ENCODE data around the gene PIK3CD.
"Not testable (repeated sequence)": the region's sequence is repeated elsewhere in the genome, so short reads cannot be mapped to it uniquely, and the experiment has no call there.

PIK3CD gene

DNA sequence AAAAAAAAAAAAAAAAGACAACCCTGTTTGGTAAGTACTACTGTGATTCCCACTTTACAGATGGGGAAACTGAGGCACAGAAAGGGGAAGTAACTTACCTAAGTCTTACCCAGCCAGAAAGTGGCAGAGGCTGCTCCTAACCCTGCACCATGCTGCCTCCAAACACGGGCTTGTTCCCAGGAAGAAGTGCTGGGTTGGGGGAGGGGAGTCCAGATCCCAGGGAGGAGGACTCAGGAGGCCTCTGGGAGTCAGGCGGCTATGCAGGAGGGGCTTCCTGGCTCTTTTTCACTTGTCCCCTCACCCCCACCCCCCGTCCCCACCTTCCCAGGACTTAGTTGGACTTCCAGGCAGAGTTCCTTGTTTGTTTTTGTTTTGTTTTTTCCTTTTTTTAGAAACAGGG lies 23.9 kb downstream of the PIK3CD start:
- no peak for DNase-seq
- Histone ChIP-seq H3K36me3 (ENCODE audit: control insufficient read depth in 4 of 4, insufficient read depth in 4 of 4, low read length in 3 of 4) (peaks cover 6 to 47% (median 25%) of the 10 kb centered on the region in 4 experiments), H3K9me3 (ENCODE audit: control extremely low read depth in 1 of 5, control insufficient read depth in 4 of 5, insufficient read depth in 2 of 5, low read depth in 1 of 5, low read length in 4 of 5) (no peaks in the 10 kb centered on the region), H3K27me3 (replicated peaks in 2 of 5; ENCODE audit: control insufficient read depth in 4 of 5, insufficient read depth in 5 of 5, low read length in 4 of 5) (no peaks in the 10 kb centered on the region), H3K4me3 (ENCODE audit: control insufficient read depth in 1 of 7, extremely low read depth in 1 of 7, insufficient read depth in 4 of 7, low read depth in 2 of 7, low read length in 6 of 7) (no peak overlapping the region), H3K4me1 (ENCODE audit: control extremely low read depth in 1 of 4, control insufficient read depth in 4 of 4, insufficient read depth in 4 of 4, low read length in 3 of 4) (peaks cover 0 to 11% (median 8%) of the 10 kb centered on the region in 4 experiments), H3K27ac (ENCODE audit: insufficient read depth in 1 of 2, low read depth in 1 of 2, low read length in 2 of 2, poor library complexity in 1 of 2, severe bottlenecking in 2 of 2) (no peak overlapping the region)
- CTCF ChIA-PET: interaction anchor here (2.0 kb wide), 1 partner anchor 48 kb away, joined by 6 read pairs; no protein-coding TSS in a partner anchor
- POLR2A ChIA-PET: no interaction called here
- 100% methylated on average over 1 of the region's 3 CpGs for WGBS (ENCODE audit: insufficient coverage)

DNA sequence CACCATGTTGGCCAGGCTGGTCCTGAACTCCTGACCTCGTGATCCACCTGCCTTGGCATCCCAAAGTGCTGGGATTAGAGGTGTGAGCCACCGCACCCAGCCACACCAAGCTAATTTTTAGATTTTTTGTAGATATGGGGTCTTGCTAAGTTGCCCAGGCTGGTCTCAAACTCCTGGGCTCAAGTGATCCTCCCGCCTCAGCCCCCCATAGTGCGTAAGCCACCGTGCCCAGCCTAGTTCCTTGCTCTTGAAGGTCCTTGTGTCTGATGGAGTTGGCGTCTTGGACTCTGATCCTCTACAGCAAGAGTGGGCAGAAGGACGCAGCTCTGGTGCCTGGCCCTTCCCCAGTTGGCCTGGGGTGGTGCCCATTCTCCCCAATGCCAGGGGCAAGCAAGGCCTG lies 24.6 kb downstream of the PIK3CD start:
- CTCF ChIA-PET: interaction anchor here (1.0 to 2.0 kb wide), 3 partner anchors 23 to 48 kb away, joined by 3 to 6 read pairs (median 6); no protein-coding TSS in a partner anchor
- DNase-seq; H3K27me3 ChIP-seq (replicated peaks in 2 of 5; ENCODE audit: control insufficient read depth in 4 of 5, insufficient read depth in 5 of 5, low read length in 4 of 5); H3K27ac ChIP-seq (ENCODE audit: insufficient read depth in 1 of 2, low read depth in 1 of 2, low read length in 2 of 2, poor library complexity in 1 of 2, severe bottlenecking in 2 of 2); H3K9me3 ChIP-seq (ENCODE audit: control extremely low read depth in 1 of 5, control insufficient read depth in 4 of 5, insufficient read depth in 2 of 5, low read depth in 1 of 5, low read length in 4 of 5); POLR2A ChIA-PET; H3K4me3 ChIP-seq (ENCODE audit: control insufficient read depth in 1 of 7, extremely low read depth in 1 of 7, insufficient read depth in 4 of 7, low read depth in 2 of 7, low read length in 6 of 7): not testable (repeated sequence)
- WGBS (ENCODE audit: insufficient coverage): 97% methylated on average over 5 of the region's 7 CpGs
- Histone ChIP-seq H3K4me1 (ENCODE audit: control extremely low read depth in 1 of 4, control insufficient read depth in 4 of 4, insufficient read depth in 4 of 4, low read length in 3 of 4) (peaks cover 0 to 16% (median 11%) of the 10 kb centered on the region in 4 experiments), H3K36me3 (ENCODE audit: control insufficient read depth in 4 of 4, insufficient read depth in 4 of 4, low read length in 3 of 4) (peaks cover 6 to 44% (median 23%) of the 10 kb centered on the region in 4 experiments)

DNA sequence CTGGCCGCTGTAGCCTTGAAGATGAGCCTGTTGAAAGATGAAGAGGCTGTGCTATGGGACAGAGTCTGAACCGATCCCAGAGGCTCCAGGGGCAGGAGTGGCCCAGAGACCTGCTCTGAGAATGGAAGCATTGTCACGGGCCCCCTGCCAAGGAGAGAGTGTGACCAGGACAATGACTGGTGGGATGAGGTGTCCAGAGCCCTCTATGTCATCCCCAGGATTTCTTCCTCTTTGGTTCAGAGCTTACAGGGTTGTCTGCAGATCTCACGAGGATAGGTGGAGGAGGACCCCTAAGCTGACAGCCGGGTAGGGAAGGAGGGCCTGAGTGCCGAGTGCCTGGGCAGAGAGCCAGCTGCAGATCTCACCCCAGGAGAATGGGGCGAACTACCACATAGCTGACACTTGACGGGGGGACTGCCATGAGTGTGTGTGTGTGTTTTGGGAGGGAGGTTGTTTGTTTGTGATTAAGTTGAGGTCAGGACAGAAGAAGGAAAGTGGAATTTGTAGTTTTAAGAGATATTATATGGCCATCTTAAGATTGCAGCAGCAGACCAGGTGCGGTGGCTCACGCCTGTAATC lies 25.4 kb downstream of the PIK3CD start:
- Histone ChIP-seq H3K4me1 (ENCODE audit: control extremely low read depth in 1 of 4, control insufficient read depth in 4 of 4, insufficient read depth in 4 of 4, low read length in 3 of 4) (peaks cover 0 to 16% (median 11%) of the 10 kb centered on the region in 4 experiments), H3K9me3 (ENCODE audit: control extremely low read depth in 1 of 5, control insufficient read depth in 4 of 5, insufficient read depth in 2 of 5, low read depth in 1 of 5, low read length in 4 of 5) (no peaks in the 10 kb centered on the region), H3K27me3 (replicated peaks in 2 of 5; ENCODE audit: control insufficient read depth in 4 of 5, insufficient read depth in 5 of 5, low read length in 4 of 5) (no peaks in the 10 kb centered on the region), H3K27ac (ENCODE audit: insufficient read depth in 1 of 2, low read depth in 1 of 2, low read length in 2 of 2, poor library complexity in 1 of 2, severe bottlenecking in 2 of 2) (no peak overlapping the region), H3K36me3 (ENCODE audit: control insufficient read depth in 4 of 4, insufficient read depth in 4 of 4, low read length in 3 of 4) (peaks cover 2 to 36% (median 18%) of the 10 kb centered on the region in 4 experiments), H3K4me3 (ENCODE audit: control insufficient read depth in 1 of 7, extremely low read depth in 1 of 7, insufficient read depth in 4 of 7, low read depth in 2 of 7, low read length in 6 of 7) (no peak overlapping the region)
- WGBS (ENCODE audit: insufficient coverage): 74% methylated on average over 7 of the region's 10 CpGs
- DNase-seq: peak in 1 of 3 donors; percentile 48
- POLR2A ChIA-PET: interaction anchor here (0.6 kb wide), 1 partner anchor 108 kb away, joined by 3 read pairs; no protein-coding TSS in a partner anchor
- CTCF ChIA-PET: interaction anchor here (1.0 to 2.0 kb wide), 3 partner anchors 24 to 49 kb away, joined by 3 to 6 read pairs (median 6); no protein-coding TSS in a partner anchor

DNA sequence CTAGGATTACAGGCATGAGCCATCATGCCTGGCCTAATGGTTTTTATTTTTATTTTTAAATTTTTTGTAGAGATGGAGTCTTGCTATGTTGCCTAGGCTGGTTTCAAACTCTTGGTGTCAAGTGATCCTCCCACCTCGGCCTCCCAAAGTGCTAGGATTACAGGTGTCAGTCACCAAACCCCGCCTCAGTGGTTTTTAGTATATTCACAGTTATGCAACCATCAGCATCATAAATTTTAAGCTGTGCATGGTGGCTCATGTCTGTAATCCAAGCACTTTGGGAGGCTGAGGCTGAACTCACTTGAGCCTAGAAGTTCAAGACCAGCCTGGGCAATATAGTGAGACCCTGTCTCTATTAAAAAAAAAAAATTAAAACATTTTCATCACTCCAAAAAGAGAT lies 28.6 kb downstream of the PIK3CD start:
- 100% methylated on average over 2 of the region's 2 CpGs for WGBS (ENCODE audit: insufficient coverage)
- Histone ChIP-seq H3K9me3 (ENCODE audit: control extremely low read depth in 1 of 5, control insufficient read depth in 4 of 5, insufficient read depth in 2 of 5, low read depth in 1 of 5, low read length in 4 of 5) (no peaks in the 10 kb centered on the region), H3K27me3 (replicated peaks in 2 of 5; ENCODE audit: control insufficient read depth in 4 of 5, insufficient read depth in 5 of 5, low read length in 4 of 5) (no peaks in the 10 kb centered on the region), H3K27ac (ENCODE audit: insufficient read depth in 1 of 2, low read depth in 1 of 2, low read length in 2 of 2, poor library complexity in 1 of 2, severe bottlenecking in 2 of 2) (no peak overlapping the region), H3K4me1 (ENCODE audit: control extremely low read depth in 1 of 4, control insufficient read depth in 4 of 4, insufficient read depth in 4 of 4, low read length in 3 of 4) (peaks cover 2 to 33% (median 25%) of the 10 kb centered on the region in 4 experiments), H3K4me3 (ENCODE audit: control insufficient read depth in 1 of 7, extremely low read depth in 1 of 7, insufficient read depth in 4 of 7, low read depth in 2 of 7, low read length in 6 of 7) (no peak overlapping the region), H3K36me3 (ENCODE audit: control insufficient read depth in 4 of 4, insufficient read depth in 4 of 4, low read length in 3 of 4) (peaks cover 2 to 29% (median 13%) of the 10 kb centered on the region in 4 experiments)
- POLR2A ChIA-PET: no interaction called here
- CTCF ChIA-PET: interaction anchor here (0.6 to 2.0 kb wide), 3 partner anchors 9 to 63 kb away, joined by 3 to 4 read pairs (median 3); no protein-coding TSS in a partner anchor
- no peak for DNase-seq

GRCh38 chr1:9680828-9681227 lies 29.3 kb downstream of the PIK3CD start:
- 96% methylated on average over 6 of the region's 6 CpGs for WGBS (ENCODE audit: insufficient coverage)
- CTCF ChIA-PET: interaction anchor here (1.0 to 2.0 kb wide), 5 partner anchors 11 to 42 kb away, joined by 3 to 4 read pairs (median 3); no protein-coding TSS in a partner anchor
- Histone ChIP-seq H3K27me3 (replicated peaks in 2 of 5; ENCODE audit: control insufficient read depth in 4 of 5, insufficient read depth in 5 of 5, low read length in 4 of 5) (no peaks in the 10 kb centered on the region), H3K27ac (ENCODE audit: insufficient read depth in 1 of 2, low read depth in 1 of 2, low read length in 2 of 2, poor library complexity in 1 of 2, severe bottlenecking in 2 of 2) (no peak overlapping the region), H3K4me1 (ENCODE audit: control extremely low read depth in 1 of 4, control insufficient read depth in 4 of 4, insufficient read depth in 4 of 4, low read length in 3 of 4) (peaks cover 3 to 34% (median 28%) of the 10 kb centered on the region in 4 experiments), H3K9me3 (ENCODE audit: control extremely low read depth in 1 of 5, control insufficient read depth in 4 of 5, insufficient read depth in 2 of 5, low read depth in 1 of 5, low read length in 4 of 5) (no peaks in the 10 kb centered on the region), H3K4me3 (ENCODE audit: control insufficient read depth in 1 of 7, extremely low read depth in 1 of 7, insufficient read depth in 4 of 7, low read depth in 2 of 7, low read length in 6 of 7) (no peak overlapping the region), H3K36me3 (ENCODE audit: control insufficient read depth in 4 of 4, insufficient read depth in 4 of 4, low read length in 3 of 4) (peaks cover 2 to 29% (median 12%) of the 10 kb centered on the region in 4 experiments)
- no peak for DNase-seq
- POLR2A ChIA-PET: no interaction called here

- POLR2A ChIA-PET: no interaction called here
- no peaks in the 10 kb centered on the region for H3K27me3 ChIP-seq (replicated peaks in 2 of 5; ENCODE audit: control insufficient read depth in 4 of 5, insufficient read depth in 5 of 5, low read length in 4 of 5)
- peak overlapping the region in 1 of 2 experiments; percentile 34 for H3K27ac ChIP-seq (ENCODE audit: insufficient read depth in 1 of 2, low read depth in 1 of 2, low read length in 2 of 2, poor library complexity in 1 of 2, severe bottlenecking in 2 of 2)
- no peaks in the 10 kb centered on the region for H3K9me3 ChIP-seq (ENCODE audit: control extremely low read depth in 1 of 5, control insufficient read depth in 4 of 5, insufficient read depth in 2 of 5, low read depth in 1 of 5, low read length in 4 of 5)
- H3K36me3 ChIP-seq (ENCODE audit: control insufficient read depth in 4 of 4, insufficient read depth in 4 of 4, low read length in 3 of 4): peaks cover 0 to 14% (median 4%) of the 10 kb centered on the region in 4 experiments
- H3K4me3 ChIP-seq (ENCODE audit: control insufficient read depth in 1 of 7, extremely low read depth in 1 of 7, insufficient read depth in 4 of 7, low read depth in 2 of 7, low read length in 6 of 7): peak overlapping the region in 1 of 7 experiments; percentile 10
- DNase-seq: peak in 2 of 3 donors; percentile 62 to 67
- peaks cover 16 to 53% (median 50%) of the 10 kb centered on the region in 4 experiments for H3K4me1 ChIP-seq (ENCODE audit: control extremely low read depth in 1 of 4, control insufficient read depth in 4 of 4, insufficient read depth in 4 of 4, low read length in 3 of 4)
- no CpG with 5 or more reads among the region's 1 CpG for WGBS (ENCODE audit: insufficient coverage)
- CTCF ChIA-PET: interaction anchor here (8.3 kb wide), 1 partner anchor 56 kb away, joined by 59 read pairs; no protein-coding TSS in a partner anchor
Measured at GRCh38 chr1:9684801-9685200, 33.3 kb downstream of the PIK3CD start.

All from common myeloid progenitor, CD34-positive (primary cell).